Tibial artery (tissue), 4 donors: ENCODE data around the gene NSD2.

ENCODE experiments used
- DNase-seq, 2 donors: peaks; one replicate each; pipeline ENCODE4 v3.0.0-alpha.2; 2019
- H3K27ac ChIP-seq, 2 donors: fragments of 200-600 bp; sonication (generic) in 1 of 2; 1 replicate in 1 of 2; 2 replicates in 1 of 2; pipeline ENCODE4 v1.5.1; 2018 to 2019; ENCODE audit warnings: mild to moderate bottlenecking in 1 of 2
- H3K27me3 ChIP-seq, 2 donors: fragments of 200-600 bp; sonication (generic) in 1 of 2; one replicate each; pipeline versions ENCODE4 v1.5.1 to v1.6.0; 2016 to 2019
- H3K36me3 ChIP-seq, 3 donors: fragments of 200-600 bp; sonication (generic) in 2 of 3; one replicate each; pipeline ENCODE4 v1.5.1; 2016 to 2019; ENCODE audit warnings: mild to moderate bottlenecking in 2 of 3
- H3K4me1 ChIP-seq, 4 donors: fragments of 200-600 bp; sonication (generic) in 2 of 4; 1 replicate in 3 of 4; 2 replicates in 1 of 4; pipeline ENCODE4 v1.5.1; 2016 to 2019
- H3K4me3 ChIP-seq, 2 donors: fragments of 200-600 bp; sonication (generic) in 1 of 2; 1 replicate in 1 of 2; 2 replicates in 1 of 2; pipeline ENCODE4 v1.5.1; 2018 to 2019; ENCODE audit warnings: mild to moderate bottlenecking in 2 of 2
- H3K9me3 ChIP-seq, 3 donors: fragments of 200-600 bp; sonication (generic) in 1 of 3; one replicate each; pipeline ENCODE4 v1.5.1; 2016 to 2019
- CTCF ChIP-seq, 2 experiments: fragments of 200-600 bp in 1 of 2; fragments of 450-650 bp in 1 of 2; IDR thresholded peaks; one replicate each; pipeline ENCODE4 v1.5.1; 2017 to 2019; ENCODE audit warnings: antibody characterized with exemption in 2 of 2, mild to moderate bottlenecking in 1 of 2, moderate library complexity in 1 of 2
- intact Hi-C: fragments of 100-400 bp; cut with DNase I; formaldehyde crosslinking; loops from one replicate; pipeline ENCODE4 v1.15.0; 2023; ENCODE audit warnings: low total_unique reads

NSD2 gene

GRCh38 chr4:1933700-1934099 lies 62.5 kb downstream of the NSD2 start:
- intact Hi-C loops = no loop called here
- Histone ChIP-seq H3K9me3 (no peaks in the 10 kb centered on the region), H3K27me3 (no peaks in the 10 kb centered on the region), H3K4me3 (no peak overlapping the region), H3K27ac (no peak overlapping the region), H3K4me1 (no peaks in the 10 kb centered on the region), H3K36me3 (peaks cover 36 to 78% (median 54%) of the 10 kb centered on the region in 3 donors)
- DNase-seq = no peak
- no peak for TF ChIP-seq CTCF (IDR thresholded peaks at IDR 0.05)

GRCh38 chr4:1937550-1937949 lies 66.4 kb downstream of the NSD2 start:
- Histone ChIP-seq H3K9me3 (no peaks in the 10 kb centered on the region), H3K27ac (no peak overlapping the region), H3K4me3 (no peak overlapping the region), H3K36me3 (peaks cover 25 to 70% (median 48%) of the 10 kb centered on the region in 3 donors), H3K27me3 (no peaks in the 10 kb centered on the region), H3K4me1 (no peaks in the 10 kb centered on the region)
- no peak for DNase-seq
- intact Hi-C loops = no loop called here
- TF ChIP-seq CTCF (IDR thresholded peaks at IDR 0.05) = no peak

GRCh38 chr4:1938027-1938426 lies 66.8 kb downstream of the NSD2 start:
- no peak for DNase-seq
- H3K4me3 ChIP-seq = no peak overlapping the region
- H3K4me1 ChIP-seq = no peaks in the 10 kb centered on the region
- TF ChIP-seq CTCF (IDR thresholded peaks at IDR 0.05) = no peak
- H3K27ac ChIP-seq = no peak overlapping the region
- peaks cover 30 to 70% (median 49%) of the 10 kb centered on the region in 3 donors for H3K36me3 ChIP-seq
- H3K27me3 ChIP-seq = no peaks in the 10 kb centered on the region
- intact Hi-C loops = no loop called here
- no peaks in the 10 kb centered on the region for H3K9me3 ChIP-seq

- Histone ChIP-seq H3K36me3 (peaks cover 24 to 77% (median 51%) of the 10 kb centered on the region in 3 donors), H3K27ac (no peak overlapping the region), H3K4me3 (no peak overlapping the region), H3K4me1 (no peaks in the 10 kb centered on the region), H3K9me3 (no peaks in the 10 kb centered on the region), H3K27me3 (no peaks in the 10 kb centered on the region)
- TF ChIP-seq CTCF (IDR thresholded peaks at IDR 0.05) = no peak
- DNase-seq = no peak
- intact Hi-C loops = no loop called here
Measured at GRCh38 chr4:1939664-1940509, 68.7 kb downstream of the NSD2 start.

- no peak overlapping the region for H3K4me3 ChIP-seq
- no peak for DNase-seq
- H3K27me3 ChIP-seq = no peaks in the 10 kb centered on the region
- intact Hi-C loops = no loop called here
- no peaks in the 10 kb centered on the region for H3K4me1 ChIP-seq
- no peak for TF ChIP-seq CTCF (IDR thresholded peaks at IDR 0.05)
- peaks cover 24 to 77% (median 44%) of the 10 kb centered on the region in 3 donors for H3K36me3 ChIP-seq
- no peaks in the 10 kb centered on the region for H3K9me3 ChIP-seq
- no peak overlapping the region for H3K27ac ChIP-seq
Measured at GRCh38 chr4:1940566-1940965, 69.4 kb downstream of the NSD2 start.
